BJ (cell line): Measurements from ENCODE around the gene MYBPH. TPM values are rescaled to one million over a fixed set of nuclear protein-coding genes. Genes with fewer than 3 reads are reported as not detected.

ENCODE experiments used
- CTCF ChIA-PET: fragments of 350-600 bp; formaldehyde crosslinking; extraction: SDS; loops from one replicate; lab custom pipeline; 2021; ENCODE audit warnings: antibody characterized with exemption, inconsistent platforms; lab: Yijun Ruan, JAX
- POLR2A ChIA-PET: fragments of 300-600 bp; sonication (Branson Sonifier 250); formaldehyde crosslinking; extraction: SDS; loops from one replicate; lab custom pipeline; 2021; ENCODE audit warnings: antibody characterized with exemption; lab: Charles Lee
- DNase-seq: peaks from one replicate; pipeline ENCODE4 v3.0.0-alpha.2; 2011; ENCODE audit warnings: low read depth
- H3K27me3 ChIP-seq: 2 replicates; pipeline ENCODE4 v1.6.0; 2011; ENCODE audit warnings: low read length; ENCODE audit not compliant: control insufficient read depth, insufficient read depth
- H3K36me3 ChIP-seq: 2 replicates; pipeline ENCODE4 v1.5.1; 2011; ENCODE audit warnings: low read length; ENCODE audit not compliant: control insufficient read depth, insufficient read depth
- H3K4me3 ChIP-seq: 2 replicates; pipeline ENCODE4 v1.5.1; 2011; ENCODE audit warnings: low read depth, mild to moderate bottlenecking, control low read depth, low read length
- CTCF ChIP-seq: IDR thresholded peaks from 2 replicates; pipeline ENCODE4 v1.5.1; 2011; ENCODE audit warnings: low read depth, mild to moderate bottlenecking, control low read depth, inconsistent platforms, low read length, moderate library complexity; ENCODE audit not compliant: insufficient read depth
- polyA plus RNA-seq: library from polyadenylated mRNA; depleted of rRNA; stranded (reverse); fragments of >200 nt; gene quantifications from 2 replicates; pipeline ENCODE4 v1.2.3, GENCODE V29; 2011

The MYBPH gene
- polyA plus RNA-seq, 1 experiment: not detected

DNA sequence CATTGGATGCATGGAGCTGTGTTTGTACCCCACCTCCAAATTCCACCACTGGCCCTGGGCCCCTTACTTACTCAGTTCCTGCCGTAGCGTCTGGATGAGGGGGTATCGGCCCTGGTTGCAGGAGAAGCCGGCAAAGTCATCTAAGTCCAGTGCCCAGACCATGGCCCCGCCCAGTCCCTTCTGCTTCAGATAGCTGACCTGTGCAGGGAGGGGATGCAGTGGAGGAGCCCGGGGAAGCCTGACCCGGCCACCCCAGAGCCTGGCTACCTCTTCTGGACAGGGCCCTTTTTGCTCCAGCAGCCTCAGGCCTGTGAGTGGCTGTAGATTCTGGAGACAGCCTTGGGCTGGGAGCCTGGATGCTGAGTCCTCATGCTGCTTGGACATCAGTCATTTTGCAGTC lies 42.0 kb upstream of the MYBPH start:
- no peak for DNase-seq
- Histone ChIP-seq H3K36me3 (no peaks in the 10 kb centered on the region), H3K27me3 (peaks cover 8% of the 10 kb centered on the region), H3K4me3 (no peak overlapping the region)
- CTCF ChIA-PET: interaction anchor here (0.7 to 13.0 kb wide), 17 partner anchors 12 to 195 kb away, joined by 3 to 282 read pairs (median 34); partner anchors contain the start of genes ADORA1, CHIT1 and MYBPH
- no peak for TF ChIP-seq CTCF
- POLR2A ChIA-PET: no interaction called here

DNA sequence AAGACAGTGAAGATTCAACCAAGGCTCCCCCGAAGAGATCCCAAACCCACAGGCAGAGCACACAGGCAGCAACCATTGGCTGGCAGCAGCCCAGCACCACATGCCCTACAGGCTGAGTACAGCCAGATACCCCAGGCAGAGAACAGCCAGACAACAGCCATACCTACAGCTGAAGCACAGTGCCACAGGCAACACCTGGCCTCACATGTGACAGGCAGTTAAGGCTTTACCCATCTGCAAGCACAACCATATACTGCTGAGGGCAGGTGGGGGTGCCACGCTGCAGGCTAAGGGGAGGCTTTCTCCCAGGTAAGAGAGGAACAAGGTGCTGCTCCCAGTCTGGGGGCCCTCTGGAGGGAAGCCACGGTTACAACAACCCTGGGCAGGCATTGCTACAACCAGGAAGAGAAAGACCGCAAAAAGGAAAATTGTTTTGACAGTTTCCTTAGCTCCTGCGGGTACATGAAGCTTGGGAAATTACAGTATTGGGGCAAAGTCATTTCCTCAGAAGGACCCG lies 41.6 kb upstream of the MYBPH start:
- DNase-seq: no peak
- H3K27me3 ChIP-seq: peaks cover 8% of the 10 kb centered on the region
- H3K4me3 ChIP-seq: no peak overlapping the region
- TF ChIP-seq CTCF: 0 out of 2 replicates have a peak, but pooled peaks have one; percentile 10
- CTCF ChIA-PET: interaction anchor here (0.7 to 13.0 kb wide), 28 partner anchors 12 to 195 kb away, joined by 3 to 282 read pairs (median 13); partner anchors contain the start of genes ADORA1, CHIT1 and MYBPH
- H3K36me3 ChIP-seq: no peaks in the 10 kb centered on the region
- POLR2A ChIA-PET: no interaction called here

GRCh38 chr1:203216274-203217138 lies 40.9 kb upstream of the MYBPH start:
- CTCF ChIA-PET: interaction anchor here (0.5 to 13.0 kb wide), 43 partner anchors 8 to 535 kb away, joined by 3 to 282 read pairs (median 7); partner anchors contain the start of genes ADORA1, CHIT1 and MYBPH
- no peak for DNase-seq

GRCh38 chr1:203215573-203215972 lies 39.9 kb upstream of the MYBPH start:
- no peak for DNase-seq
- Histone ChIP-seq H3K4me3 (no peak overlapping the region), H3K36me3 (no peaks in the 10 kb centered on the region), H3K27me3 (peaks cover 7% of the 10 kb centered on the region; the same call in 1 of the 2 replicates)
- no peak for TF ChIP-seq CTCF
- CTCF ChIA-PET: interaction anchor here (0.6 to 13.0 kb wide), 40 partner anchors 9 to 232 kb away, joined by 3 to 282 read pairs (median 8); partner anchors contain the start of genes ADORA1, CHIT1 and MYBPH
- POLR2A ChIA-PET: no interaction called here

More at GRCh38 chr1:203216274-203217138, 40.9 kb upstream of the MYBPH start:
- TF ChIP-seq CTCF: peak; percentile 64
- POLR2A ChIA-PET: no interaction called here
- no peak overlapping the region for H3K4me3 ChIP-seq
- H3K27me3 ChIP-seq: peaks cover 8% of the 10 kb centered on the region; the same call in 1 of the 2 replicates
- no peaks in the 10 kb centered on the region for H3K36me3 ChIP-seq

DNA sequence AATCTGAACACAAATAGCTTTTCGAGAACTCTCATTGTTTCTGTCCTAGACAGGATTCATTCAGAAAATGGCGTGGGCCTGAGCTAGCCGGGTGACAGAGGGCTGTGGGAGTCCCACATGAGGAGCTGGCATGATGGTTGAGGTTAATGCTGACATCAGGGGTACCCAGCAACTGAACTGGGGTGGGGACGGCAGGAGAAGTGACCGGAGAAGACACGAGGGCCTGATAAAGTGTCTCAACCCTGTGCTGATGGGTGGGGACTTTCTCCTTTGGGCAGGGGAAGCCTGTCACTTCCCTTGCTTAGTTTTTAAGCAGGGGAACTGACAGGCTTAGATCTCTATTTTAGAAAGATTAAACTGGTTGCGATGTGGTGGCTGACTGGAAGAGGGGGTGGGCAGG lies 39.2 kb upstream of the MYBPH start:
- H3K4me3 ChIP-seq: no peak overlapping the region
- ChIA-PET POLR2A (no interaction called here), CTCF (interaction anchor here (1.3 to 13.0 kb wide), 20 partner anchors 9 to 185 kb away, joined by 3 to 282 read pairs (median 20); partner anchors contain the start of genes ADORA1 and MYBPH)
- no peak for DNase-seq
- H3K27me3 ChIP-seq: peaks cover 7% of the 10 kb centered on the region; the same call in 1 of the 2 replicates
- no peaks in the 10 kb centered on the region for H3K36me3 ChIP-seq
- TF ChIP-seq CTCF: no peak
